Kidney capillary endothelial cell (primary cell): ENCODE measurements around the gene KCNE4.
A peak's percentile ranks its signal among the peaks of the same experiment; 100 is the strongest.

Experiments
- DNase-seq: peaks from one replicate; pipeline ENCODE4 v3.0.0-alpha.2; 2018; ENCODE audit warnings: low spot score

The KCNE4 gene

DNA sequence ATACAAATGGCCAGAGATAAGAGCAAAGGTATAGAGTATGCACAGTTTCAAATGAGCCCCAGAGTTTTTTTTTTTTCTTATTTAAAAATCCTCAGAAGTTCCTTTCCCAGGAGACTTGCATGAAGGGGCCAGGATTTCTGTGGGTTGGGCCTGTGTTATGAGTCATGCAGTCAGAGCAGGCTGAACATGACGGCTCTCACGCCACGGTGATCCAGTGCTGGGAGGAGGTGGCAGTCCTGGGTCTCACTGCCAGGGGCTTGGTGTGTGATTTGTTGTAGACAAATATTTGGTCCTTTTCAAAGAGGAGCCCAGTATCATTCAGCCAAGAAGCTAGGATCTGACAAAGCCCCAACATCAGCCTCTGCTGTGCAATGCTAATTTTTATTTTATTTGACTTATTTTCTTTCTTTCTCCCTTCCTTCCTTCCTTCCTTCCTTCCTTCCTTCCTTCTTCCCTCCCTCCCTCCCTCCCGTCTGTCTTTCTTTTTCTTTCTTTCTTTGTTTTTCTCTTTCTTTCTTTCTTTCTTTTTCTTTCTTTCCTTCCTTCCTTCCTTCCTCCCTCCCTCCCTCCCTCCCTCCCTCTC, 10.4 kb upstream of the KCNE4 start:
- peak; percentile 80 for DNase-seq

DNA sequence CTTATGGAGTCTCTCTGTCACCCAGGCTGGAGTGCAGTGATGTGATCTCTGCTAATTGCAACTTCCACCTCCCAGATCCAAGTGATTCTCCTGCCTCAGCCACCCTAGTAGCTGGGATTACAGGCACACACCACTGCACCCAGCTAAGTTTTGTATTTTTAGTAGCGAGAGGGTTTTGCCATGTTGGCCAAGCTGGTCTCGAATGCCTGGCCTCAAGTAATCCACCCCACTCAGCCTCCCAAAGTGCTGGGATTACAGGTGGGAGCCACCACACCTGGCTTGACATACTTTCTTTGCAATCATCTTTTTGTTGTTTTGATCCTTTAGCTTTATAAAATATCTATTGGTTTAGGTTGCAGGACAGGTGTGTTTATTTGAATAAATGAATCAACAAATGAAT, 9.7 kb upstream of the KCNE4 start:
- DNase-seq = no peak

DNA sequence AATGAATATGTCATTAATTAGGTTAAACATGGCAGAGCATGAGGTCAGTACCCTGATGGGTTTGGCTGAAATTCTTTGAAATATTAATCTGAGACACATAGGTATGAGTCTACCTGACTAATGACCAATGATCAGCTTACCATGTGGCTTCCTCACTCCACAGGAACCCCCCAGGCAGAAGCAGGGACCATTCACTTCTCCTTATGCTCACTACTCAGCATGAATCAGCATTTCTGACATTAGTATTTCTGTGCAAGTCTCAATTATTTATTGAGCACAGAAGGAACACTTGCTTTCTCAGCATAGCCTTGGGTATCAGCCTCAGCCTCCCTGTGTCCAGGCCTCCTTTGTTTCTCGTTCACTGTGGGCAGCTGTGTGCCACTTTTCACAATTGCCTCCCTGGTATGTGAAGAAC, 9.3 kb upstream of the KCNE4 start:
- peak; percentile 21 for DNase-seq

DNA sequence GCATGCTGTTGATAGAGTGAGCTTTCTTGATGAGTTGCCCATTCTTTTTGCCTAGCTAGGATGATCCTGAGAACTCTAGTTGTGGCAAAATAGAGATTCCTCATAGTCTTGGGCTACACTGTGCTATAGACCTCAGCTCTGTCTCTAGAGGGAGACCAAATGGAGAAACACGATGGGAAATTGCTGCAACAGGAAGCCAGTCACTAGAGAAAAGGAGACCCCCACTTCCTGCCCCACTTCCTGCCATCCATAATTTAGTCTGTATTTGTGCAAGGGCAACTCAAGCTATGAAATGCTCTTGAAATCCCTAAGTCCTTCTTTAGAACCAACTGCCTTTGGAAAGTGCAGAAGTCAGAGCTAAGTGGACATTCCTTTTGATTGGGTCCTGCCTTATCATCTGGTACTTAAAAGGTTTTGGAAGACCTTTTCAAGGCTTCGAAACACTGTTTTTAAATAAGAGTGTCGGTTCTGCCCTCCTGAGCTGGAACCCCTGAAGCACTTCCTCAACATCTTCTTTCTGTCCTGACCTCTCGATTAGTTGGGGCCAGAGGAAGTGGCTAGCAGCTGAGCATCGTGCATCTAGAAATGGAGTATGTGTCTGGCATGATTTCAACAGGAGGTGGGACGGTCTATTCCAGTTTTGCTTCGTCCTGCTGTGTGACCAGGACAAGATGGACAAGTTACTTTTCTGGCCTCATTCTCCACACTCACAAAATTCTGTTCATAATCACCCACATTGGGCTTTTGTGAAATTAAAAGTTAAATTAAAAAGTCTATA, 8.6 kb upstream of the KCNE4 start:
- no peak for DNase-seq

DNA sequence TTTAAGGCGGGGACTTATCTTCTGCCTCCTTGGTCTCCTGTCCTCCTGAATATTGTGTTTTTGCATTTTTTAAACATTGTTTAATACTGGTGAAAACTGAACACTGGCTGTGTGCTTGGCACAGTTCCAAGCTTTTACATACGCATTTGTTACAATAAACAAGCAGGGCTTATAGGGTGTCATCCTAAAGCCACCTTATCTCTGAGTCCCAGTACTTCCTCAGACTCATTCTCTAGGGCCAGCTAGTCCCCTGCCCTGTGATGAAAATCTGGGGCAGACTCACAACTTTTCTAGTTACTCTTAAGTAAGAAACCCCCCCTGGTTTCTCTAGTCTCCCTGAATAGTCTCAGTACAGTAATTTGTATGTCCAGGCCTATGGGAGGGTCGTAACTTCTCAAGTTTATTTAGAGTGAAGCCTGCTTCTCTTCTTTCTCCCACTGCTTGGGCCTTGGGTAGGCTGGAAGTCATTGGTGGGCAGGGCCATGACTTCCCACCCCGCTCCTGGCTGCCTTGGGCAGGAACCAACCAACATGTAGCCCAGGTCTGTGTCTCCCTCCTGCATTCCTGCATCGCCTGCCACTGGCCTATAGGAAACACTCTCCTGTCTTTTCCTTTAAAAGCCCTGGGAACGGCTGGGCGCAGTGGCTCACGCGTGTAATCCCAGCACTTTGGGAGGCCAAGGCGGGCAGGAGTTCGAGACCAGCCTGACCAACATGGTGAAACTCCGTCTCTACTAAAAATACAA, 7.7 kb upstream of the KCNE4 start:
- no peak for DNase-seq

DNA sequence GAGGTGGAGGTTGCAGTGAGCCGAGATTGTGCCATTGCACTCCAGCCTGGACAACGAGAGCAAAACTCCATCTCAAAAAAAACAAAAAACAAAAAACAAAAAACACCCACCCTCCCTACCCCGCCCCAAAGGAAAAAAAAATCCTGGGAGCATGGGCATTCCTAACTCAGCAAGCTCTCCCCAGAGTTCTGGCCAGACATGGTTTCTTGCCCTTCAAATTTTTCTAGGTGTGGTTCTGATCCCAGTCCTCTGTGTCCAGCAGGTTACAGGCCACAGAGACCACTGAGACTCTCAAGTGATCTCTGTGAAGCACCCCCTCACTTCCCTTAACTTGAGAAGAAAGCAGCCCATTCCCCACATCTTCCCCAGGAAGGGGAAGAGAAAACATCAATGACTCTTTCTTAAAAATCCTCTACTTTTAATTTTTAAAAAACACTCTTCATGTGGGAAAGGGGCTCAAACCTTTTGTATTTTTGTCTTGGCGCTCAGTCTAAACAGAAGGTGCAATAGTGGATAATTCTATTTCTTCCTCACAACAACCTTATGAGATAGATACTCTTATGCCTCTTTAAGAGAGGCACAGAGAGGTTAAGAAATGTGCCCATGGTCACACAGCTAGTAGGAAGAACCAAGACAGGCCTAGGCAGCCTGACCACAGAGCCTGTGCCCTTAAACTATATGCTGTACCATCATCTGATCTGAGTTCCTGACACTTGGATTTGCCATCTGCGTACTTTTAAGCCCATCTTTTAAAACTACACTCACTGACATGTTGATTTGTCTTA, 6.9 kb upstream of the KCNE4 start:
- DNase-seq = no peak

DNA sequence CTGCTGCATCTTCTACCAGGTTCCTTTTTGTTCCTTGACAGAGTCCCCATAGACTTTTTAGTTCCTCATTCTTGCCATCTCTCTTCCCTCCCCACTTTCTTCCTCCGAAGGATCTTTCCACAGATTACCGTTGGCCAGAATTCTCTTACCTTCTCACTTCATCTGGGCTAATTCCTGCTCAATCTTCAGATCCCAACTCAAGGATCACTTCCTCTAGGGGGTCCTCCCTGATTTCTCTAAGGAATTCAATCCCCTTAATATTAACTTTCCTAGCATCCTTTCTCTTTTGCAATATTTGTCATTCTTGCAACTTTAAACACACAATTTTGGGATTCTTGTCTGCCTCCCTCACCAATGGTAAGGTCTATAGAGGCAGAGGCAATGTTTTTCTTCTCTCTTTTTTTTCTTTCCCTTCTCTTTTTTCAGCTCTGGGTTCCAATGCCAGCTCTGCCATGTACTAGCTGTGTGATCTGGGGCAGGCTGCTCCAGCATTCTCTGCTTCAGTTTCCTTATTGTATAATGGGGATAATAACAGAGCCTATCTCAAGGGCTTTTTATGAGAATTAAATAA, 5.4 kb upstream of the KCNE4 start:
- DNase-seq = no peak

DNA sequence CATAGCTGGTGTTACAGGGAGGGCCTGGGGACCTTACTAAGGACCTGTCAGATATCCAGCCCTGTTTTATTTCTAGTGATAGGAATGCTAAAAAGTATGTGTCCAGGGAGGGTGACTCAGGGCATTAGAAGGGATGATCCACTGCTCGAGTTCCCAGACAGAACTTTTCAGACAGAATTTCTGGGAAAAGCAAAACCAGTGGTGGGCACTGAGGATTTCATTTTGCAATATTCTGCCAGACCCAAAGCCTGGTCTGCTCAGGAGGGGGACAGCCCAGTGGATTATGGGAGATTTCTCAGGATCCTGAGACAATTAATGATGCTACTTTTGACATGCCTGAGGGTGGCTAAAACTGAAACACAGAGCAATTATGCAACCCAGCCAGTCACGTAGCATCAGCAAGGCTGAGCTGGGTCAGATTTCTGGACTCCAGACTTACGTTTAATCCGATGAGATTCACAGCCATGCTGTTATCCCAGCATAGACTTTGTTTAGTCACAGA, 4.7 kb upstream of the KCNE4 start:
- DNase-seq = no peak

DNA sequence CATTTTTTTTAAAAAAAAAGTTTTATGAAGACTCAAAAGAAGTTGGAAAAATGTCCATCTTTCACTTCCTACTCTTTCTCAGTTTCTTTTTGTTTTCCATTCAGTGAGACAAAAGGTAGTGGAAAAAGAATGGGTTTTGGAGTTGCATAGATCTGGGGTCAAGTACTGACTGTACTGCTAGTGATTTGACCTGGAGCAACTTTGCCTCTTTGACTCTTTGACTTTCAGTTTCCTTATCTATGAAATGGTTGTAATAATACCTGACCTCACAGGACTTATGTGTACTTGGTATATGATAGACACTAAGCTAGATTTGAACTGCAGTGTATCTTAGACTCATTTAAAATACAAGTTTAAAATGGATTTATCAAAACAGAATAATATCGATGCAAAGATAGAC, 3.5 kb upstream of the KCNE4 start:
- DNase-seq = no peak

DNA sequence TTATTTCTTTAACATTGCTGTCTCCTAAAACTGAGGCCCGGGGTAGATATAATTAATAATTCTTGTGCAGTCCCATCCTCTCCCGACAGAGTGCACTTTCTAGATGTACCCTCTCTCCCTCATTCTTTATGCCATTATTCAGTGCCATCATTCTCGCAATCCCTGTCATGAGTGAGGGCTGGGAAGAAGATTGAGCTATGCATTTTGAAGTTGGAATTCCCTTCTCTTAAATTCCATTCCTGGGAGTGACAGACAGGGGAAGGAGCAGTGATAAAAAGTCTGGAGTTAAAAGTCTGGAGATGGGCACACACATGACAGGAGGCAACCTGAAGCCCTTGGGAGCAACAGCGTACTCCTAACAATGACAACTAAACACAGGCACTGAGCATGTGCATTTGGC, 2.6 kb upstream of the KCNE4 start:
- no peak for DNase-seq

DNA sequence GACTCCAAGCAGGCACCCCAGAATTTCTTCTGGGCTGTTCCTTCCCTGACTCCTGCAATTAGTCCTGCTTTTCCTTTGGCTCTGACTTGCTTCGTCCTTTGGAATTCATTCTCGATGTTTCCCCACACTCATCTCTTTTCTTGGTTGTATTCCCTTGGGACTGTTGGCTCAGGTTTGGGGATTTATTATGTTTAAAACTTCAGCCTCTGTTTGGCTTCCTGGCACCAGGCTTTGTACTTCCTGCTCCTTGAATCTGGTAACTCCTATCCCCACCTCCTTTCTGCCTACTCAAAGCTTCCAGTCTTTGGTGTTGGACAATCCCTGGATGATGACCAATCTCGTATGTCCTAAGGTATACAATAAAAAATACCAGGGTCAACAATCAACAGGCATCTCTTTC, 1.8 kb upstream of the KCNE4 start:
- no peak for DNase-seq

DNA sequence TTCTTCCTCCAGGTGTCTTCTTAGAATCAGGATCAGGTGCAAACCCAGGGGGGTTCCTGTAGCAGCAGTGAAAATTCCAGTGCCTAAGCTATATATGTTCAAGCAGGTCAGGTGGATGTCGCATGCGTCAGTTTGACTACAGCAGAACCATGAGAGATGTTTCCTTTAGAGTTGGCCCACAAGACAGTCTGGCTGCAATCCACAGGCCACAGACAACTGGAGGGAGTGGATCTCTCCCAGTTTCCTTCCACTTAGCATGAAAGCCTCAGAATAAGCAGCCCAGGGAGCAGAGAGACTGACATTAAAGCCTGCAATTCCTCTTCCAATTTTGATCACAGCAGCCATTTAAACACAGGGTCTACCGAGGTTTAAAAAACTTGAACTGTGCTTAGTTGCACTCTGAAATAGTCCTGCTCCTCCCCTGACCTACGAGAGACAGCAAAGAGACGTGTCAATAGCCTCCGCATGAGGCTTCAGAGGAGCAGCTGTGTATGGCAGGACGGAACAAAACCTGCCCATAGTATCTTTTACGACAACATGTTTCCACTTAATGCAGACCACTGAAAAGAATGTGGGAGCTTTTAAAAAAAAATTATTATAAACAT, 988 bp upstream of the KCNE4 start:
- DNase-seq = no peak

DNA sequence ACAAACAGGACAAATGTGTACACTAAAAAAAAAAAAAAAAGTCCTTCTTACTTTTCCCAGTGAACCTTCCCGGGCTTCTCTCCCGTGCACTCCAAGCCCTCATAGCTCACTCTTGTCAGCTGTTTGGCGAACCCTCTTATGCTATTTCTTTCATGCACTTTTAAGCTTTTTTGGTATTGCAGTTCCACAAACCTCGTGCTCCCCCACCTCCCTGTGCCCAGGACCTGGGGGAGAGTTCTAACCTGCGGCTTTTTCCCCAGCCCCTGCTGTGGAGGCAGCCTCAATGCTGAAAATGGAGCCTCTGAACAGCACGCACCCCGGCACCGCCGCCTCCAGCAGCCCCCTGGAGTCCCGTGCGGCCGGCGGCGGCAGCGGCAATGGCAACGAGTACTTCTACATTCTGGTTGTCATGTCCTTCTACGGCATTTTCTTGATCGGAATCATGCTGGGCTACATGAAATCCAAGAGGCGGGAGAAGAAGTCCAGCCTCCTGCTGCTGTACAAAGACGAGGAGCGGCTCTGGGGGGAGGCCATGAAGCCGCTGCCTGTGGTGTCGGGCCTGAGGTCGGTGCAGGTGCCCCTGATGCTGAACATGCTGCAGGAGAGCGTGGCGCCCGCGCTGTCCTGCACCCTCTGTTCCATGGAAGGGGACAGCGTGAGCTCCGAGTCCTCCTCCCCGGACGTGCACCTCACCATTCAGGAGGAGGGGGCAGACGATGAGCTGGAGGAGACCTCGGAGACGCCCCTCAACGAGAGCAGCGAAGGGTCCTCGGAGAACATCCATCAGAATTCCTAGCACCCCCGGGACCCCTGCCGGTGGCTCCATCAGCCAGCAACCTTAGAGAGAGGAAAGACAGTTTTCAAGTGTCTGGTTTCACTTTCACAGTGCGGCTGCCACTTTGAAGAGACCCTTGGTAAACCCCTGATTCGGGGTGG, 826 bp downstream of the KCNE4 start:
- no peak for DNase-seq

DNA sequence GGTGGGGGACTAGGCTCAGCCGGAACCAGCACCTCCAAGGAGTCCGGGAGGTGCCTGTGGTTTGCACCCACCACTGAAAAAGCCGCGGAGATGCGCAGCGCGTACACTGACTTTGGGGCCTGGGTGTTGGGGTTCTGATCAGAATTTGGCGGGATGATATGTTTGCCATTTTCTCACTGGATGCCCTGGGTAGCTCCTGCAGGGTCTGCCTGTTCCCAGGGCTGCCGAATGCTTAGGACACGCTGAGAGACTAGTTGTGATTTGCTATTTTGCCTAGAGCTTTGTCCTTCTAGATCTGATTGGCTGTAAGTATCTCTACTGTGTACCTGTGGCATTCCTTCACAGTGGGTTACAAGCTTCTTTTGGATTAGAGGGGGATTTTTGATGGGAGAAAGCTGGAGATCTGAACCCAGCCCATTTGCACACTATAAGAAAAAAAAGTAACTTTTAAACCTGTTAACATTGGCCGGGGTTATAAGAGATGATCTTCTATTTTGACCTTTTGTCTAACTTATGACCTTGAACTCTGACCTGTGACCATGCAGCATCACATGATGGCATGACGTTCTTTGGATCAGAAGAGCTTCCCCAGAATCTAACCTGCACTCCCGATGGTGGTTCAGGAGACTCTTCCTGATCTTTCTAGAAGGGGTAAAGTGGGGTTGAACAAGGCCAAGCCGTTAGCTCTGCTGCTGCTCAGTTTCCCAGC, 1.6 kb downstream of the KCNE4 start:
- no peak for DNase-seq

DNA sequence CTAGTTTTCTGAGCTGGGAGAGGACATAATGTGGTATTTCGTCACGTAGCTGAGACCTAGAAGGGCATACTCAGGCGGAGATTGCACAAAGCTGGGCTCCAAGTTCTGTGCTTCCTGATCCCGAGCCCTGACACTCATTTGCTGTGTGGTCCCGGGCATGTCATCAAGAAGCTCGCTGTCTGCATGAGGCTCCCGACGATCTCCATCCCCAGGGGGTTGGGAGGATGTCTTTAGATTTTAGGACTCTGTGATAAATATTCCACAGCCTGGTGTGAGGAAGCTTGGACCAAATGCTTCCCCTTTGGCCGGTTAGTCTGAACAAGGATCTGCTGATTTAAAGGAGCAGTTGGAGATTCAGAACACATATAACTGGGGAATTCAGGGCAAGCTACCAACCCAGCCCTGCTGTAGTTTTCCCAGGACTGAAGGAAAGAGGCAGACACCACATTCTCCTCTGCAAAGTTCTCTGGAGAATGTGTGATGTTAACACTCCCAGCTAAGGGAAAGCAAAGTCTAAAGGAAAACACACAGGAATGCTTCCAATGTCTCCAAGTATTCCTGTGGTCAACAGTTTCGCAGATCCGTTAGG, 2.3 kb downstream of the KCNE4 start:
- DNase-seq = no peak

DNA sequence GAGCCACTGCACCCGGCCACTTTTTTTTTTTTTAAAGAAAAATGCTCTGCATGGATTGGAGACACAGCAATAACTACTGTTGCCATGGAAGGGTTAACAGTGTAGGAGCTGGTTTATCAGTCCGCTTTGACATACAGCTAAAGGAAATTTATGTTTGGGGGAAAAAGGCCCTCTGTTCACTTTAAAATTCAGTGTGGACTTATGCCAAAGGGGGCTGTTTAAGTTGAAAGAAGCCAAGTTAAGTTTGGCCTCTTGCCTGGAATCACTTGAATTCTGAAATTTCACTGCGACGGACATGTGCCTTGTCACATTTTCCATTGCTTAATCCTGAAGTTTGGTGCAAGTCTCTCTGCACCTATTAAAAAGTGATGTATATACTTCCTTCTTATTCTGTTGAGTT, 3.1 kb downstream of the KCNE4 start:
- no peak for DNase-seq

DNA sequence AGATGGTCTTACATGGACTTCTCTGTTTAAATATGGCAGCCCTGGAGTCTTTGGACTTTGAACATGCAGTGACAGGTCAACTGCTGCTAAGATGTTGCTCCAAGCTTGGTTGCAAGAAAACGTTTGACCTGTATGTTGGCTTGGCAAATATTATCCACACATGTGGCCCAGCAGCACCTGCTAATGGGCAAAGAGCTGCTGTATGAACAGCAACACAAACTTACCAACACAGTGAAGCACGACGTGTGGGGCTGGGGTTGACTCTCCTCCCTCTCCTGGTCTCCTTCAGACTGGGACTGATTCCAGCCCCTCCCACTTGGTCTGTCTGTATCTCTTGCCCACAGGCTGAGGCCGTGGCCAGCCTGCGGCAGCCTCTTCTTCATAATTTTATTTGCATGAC, 3.8 kb downstream of the KCNE4 start:
- no peak for DNase-seq

DNA sequence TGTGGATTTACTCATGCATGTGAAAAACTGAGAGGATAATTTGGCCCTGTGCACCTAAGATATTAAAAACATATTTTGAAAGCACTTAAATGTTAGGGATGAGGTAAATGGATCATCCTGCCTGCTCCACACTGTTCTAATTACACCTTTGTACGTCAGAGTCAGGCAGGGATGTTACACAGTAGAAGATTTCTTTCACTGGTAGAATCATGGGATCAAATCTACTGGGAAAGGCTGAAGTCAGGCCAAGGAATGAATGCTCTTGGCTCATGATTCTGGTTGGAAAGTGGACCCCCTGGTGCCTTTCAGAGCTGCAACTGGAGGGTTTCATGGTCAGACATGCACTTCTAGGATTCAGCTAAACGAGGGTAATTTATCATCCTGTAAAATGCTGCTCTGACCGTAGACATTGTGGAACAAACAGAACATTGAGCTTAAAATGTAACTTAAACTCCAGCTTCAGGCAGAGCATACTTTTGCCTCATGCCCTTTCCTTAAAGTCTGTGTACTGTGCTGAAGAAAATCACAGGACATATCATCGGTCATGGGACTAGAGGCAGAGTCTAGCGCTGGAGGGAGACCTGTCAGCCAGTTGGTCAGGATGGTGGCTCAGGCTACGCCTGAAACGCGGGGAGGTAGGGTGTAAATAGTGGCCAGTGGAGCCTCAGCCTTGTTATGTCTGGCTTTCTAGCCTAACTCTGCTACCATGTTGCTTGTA, 4.9 kb downstream of the KCNE4 start:
- DNase-seq = no peak

DNA sequence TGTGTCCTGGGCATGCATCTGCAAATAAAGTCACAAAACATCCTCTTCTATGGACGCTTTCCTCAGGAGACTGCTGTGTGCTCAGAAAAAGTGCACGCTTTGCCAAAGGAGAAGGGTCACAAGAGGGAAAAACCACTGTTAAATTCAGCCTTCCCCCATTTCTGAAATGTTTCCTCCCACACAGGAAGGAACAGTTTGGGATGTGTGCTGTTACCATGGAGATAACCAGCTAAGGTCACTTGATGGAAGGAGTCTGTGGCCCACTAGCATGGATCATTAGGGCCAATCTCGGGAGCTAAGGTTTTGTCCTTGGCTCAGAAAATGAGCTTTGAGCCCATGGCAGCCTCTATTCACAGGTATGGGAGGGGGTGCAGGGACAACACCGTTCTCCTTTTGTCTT, 5.6 kb downstream of the KCNE4 start:
- no peak for DNase-seq
